ENCODE measurements around the gene RBM33.

GRCh38 chr7:155793720-155794119, 149.3 kb downstream of the RBM33 start:
- no peak for TF ChIP-seq CTCF (IDR thresholded peaks at IDR 0.05)
- no peak for TF ChIP-seq POLR2A (IDR thresholded peaks at IDR 0.05)
